ENCODE results near the gene SUSD3. TPM values are rescaled to one million over a fixed set of nuclear protein-coding genes. Genes with fewer than 3 reads are reported as not detected.
"Not testable (repeated sequence)": the region's sequence is repeated elsewhere in the genome, so short reads cannot be mapped to it uniquely, and the experiment has no call there.

The SUSD3 gene
- total RNA-seq, 1 donor from 2014 or later, result 1.2 TPM

DNA sequence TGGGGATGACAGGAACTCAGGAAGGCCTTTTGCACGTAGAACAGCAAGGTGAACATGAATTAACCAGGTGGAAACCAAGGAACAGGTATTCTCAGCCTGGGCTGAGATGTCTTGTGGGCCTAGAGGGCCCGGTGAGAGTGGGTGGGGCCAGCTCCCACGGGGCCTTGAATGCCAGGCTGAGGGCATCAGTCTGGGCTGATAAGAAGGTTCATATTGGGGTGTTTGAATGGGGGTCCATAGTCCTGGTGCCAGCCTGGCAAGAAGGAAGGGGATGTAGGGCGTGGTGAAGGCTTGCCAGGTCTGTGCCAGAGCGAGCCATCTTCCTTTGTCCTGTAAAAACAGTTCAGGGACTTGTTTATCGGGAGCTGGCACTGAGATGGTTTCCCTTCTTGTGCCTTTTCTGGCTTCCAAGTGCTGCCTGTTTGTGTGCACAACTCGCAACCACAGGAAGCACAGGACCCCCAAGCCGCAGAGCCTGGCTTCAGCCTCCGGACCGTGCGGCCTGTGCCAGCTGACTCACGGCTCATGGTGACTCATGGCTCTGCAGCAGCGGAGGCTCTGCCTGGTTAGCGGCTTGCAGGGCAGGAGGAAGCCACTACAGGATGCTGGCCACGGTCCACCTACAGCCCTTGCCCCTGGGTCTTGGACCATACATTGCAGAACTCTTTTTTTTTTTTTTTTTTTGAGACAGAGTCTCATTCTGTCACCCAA, 39.9 kb downstream of the SUSD3 start:
- no peak for TF ChIP-seq CTCF (IDR thresholded peaks at IDR 0.05; ENCODE audit: unreplicated experiment)
- Mint-ChIP-seq H3K27ac (ENCODE audit: unreplicated experiment) (no peak overlapping the region), H3K9me3 (ENCODE audit: unreplicated experiment) (no peaks in the 10 kb centered on the region), H3K36me3 (ENCODE audit: low read depth, unreplicated experiment) (peaks cover 4% of the 10 kb centered on the region), H3K4me3 (ENCODE audit: unreplicated experiment) (no peak overlapping the region), H3K27me3 (ENCODE audit: unreplicated experiment) (peaks cover 8% of the 10 kb centered on the region), H3K4me1 (ENCODE audit: unreplicated experiment) (peaks cover 14% of the 10 kb centered on the region)
- DNase-seq (ENCODE audit: low spot score), result no peak

DNA sequence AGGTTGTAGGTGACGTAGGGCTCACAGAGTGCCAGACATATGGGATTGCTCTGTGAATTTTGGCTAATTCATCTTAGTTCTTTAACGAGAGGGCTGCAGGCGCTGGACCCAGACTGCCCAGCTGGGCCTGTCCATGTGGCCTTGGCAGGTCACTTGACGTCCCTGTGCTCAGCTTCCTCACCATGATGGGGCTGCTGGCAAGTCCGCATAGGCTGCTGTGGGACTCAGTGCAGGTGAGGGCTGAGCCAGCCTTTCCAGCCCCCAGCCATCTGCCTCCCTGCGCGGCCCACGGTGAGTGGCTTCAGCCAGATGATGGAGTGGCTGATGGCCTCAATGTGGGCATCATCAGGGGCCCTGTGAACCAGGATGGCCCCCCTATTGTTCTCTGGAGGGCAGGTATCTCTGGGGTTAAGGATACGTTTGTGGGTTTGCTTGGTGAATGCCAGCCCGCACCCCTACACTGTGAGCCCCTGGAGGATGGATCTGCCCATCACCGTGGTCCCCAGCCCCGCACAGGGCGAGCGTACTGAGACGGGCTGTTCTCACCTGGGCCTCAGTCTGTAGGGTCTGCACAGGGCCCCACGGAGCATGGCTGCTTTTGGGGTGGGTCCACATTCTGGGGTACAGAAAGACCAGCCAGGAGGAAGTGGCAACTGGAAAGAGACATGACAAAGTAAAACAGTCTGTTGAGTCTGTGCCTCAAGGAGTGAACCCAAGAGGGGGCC, 41.2 kb downstream of the SUSD3 start:
- no peak for TF ChIP-seq CTCF (IDR thresholded peaks at IDR 0.05; ENCODE audit: unreplicated experiment)
- no peak for DNase-seq (ENCODE audit: low spot score)
- peaks cover 2% of the 10 kb centered on the region for H3K27me3 Mint-ChIP-seq (ENCODE audit: unreplicated experiment)
- H3K27ac Mint-ChIP-seq (ENCODE audit: unreplicated experiment), result no peak overlapping the region
- H3K4me3 Mint-ChIP-seq (ENCODE audit: unreplicated experiment), result no peak overlapping the region
- H3K9me3 Mint-ChIP-seq (ENCODE audit: unreplicated experiment), result no peaks in the 10 kb centered on the region
- peaks cover 4% of the 10 kb centered on the region for H3K36me3 Mint-ChIP-seq (ENCODE audit: low read depth, unreplicated experiment)
- H3K4me1 Mint-ChIP-seq (ENCODE audit: unreplicated experiment), result peaks cover 4% of the 10 kb centered on the region

DNA sequence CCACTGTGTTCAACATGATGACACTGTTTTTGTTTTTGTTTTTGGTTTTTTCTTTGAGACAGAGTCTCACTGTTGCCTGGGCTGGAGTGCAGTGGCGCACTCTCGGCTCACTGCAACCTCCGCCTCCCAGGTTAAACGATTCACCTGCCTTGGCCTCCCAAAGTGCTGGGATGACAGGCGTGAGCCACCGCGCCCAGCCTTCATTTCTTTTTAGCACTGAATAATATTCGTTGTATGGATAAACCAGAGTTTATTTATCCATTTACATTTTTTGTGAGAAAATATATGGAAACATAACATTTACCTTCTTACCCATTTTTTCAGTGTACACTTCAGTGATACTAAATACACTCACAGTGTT, 41.8 kb downstream of the SUSD3 start:
- no peak overlapping the region for H3K4me3 Mint-ChIP-seq (ENCODE audit: unreplicated experiment)
- H3K4me1 Mint-ChIP-seq (ENCODE audit: unreplicated experiment), result peaks cover 2% of the 10 kb centered on the region
- H3K27ac Mint-ChIP-seq (ENCODE audit: unreplicated experiment), result no peak overlapping the region
- peaks cover 2% of the 10 kb centered on the region for H3K27me3 Mint-ChIP-seq (ENCODE audit: unreplicated experiment)
- H3K36me3 Mint-ChIP-seq (ENCODE audit: low read depth, unreplicated experiment), result peaks cover 4% of the 10 kb centered on the region
- H3K9me3 Mint-ChIP-seq (ENCODE audit: unreplicated experiment), result no peaks in the 10 kb centered on the region
- DNase-seq (ENCODE audit: low spot score), result no peak
- TF ChIP-seq CTCF (IDR thresholded peaks at IDR 0.05; ENCODE audit: unreplicated experiment), result no peak

DNA sequence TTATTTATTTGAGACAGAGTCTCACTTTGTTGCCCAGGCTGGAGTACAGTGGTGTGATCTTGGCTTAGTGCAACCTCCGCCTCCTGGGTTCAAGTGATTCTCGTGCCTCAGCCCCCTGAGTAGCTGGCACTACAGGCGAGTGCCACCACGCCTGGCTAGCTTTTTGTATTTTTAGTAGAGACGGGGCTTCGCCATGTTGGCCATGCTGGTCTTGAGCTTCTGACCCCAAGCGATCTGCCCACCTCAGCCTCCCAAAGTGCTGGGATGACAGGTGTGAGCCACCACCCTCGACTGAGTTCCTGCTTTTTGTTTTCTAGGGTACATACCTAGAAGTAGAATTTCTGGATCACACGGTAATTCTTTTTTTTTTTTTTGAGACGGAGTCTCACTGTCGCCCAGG, 42.6 kb downstream of the SUSD3 start:
- DNase-seq (ENCODE audit: low spot score); H3K36me3 Mint-ChIP-seq (ENCODE audit: low read depth, unreplicated experiment); H3K9me3 Mint-ChIP-seq (ENCODE audit: unreplicated experiment); H3K4me3 Mint-ChIP-seq (ENCODE audit: unreplicated experiment); H3K4me1 Mint-ChIP-seq (ENCODE audit: unreplicated experiment); H3K27ac Mint-ChIP-seq (ENCODE audit: unreplicated experiment); H3K27me3 Mint-ChIP-seq (ENCODE audit: unreplicated experiment): not testable (repeated sequence)

DNA sequence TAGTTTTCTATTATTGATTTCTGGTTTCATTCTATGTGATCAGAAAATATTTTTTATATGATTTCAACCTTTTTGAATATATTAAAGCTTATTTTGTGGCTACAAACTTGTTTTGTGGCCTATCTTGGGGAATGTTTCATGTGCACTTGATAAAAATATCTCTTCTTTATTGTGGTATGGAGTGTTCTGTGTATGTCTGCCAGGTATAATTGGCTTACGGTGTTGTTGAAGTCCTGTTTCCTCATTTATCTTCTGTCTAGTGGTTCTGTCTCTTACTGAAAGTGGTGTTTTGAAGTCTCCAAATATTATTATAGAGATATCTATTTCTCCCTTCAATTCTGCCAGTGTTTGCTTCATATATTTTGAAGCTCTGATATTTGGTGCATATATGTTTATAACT, 47.1 kb downstream of the SUSD3 start:
- no peak overlapping the region for H3K4me3 Mint-ChIP-seq (ENCODE audit: unreplicated experiment)
- no peaks in the 10 kb centered on the region for H3K9me3 Mint-ChIP-seq (ENCODE audit: unreplicated experiment)
- H3K36me3 Mint-ChIP-seq (ENCODE audit: low read depth, unreplicated experiment), result no peaks in the 10 kb centered on the region
- H3K27me3 Mint-ChIP-seq (ENCODE audit: unreplicated experiment), result peaks cover 1% of the 10 kb centered on the region
- TF ChIP-seq CTCF (IDR thresholded peaks at IDR 0.05; ENCODE audit: unreplicated experiment), result no peak
- no peaks in the 10 kb centered on the region for H3K4me1 Mint-ChIP-seq (ENCODE audit: unreplicated experiment)
- DNase-seq (ENCODE audit: low spot score), result no peak
- H3K27ac Mint-ChIP-seq (ENCODE audit: unreplicated experiment), result no peak overlapping the region
